ENCODE results near the gene C16orf89. TPM values are rescaled to one million over a fixed set of nuclear protein-coding genes. Genes with fewer than 3 reads are reported as not detected.
"Not testable (repeated sequence)": the region's sequence is repeated elsewhere in the genome, so short reads cannot be mapped to it uniquely, and the experiment has no call there.

Gene C16orf89
- total and polyA plus RNA-seq, 2 experiments from 2014 or later = 2.8 to 4.4 TPM

- peak overlapping the region; percentile 83 for H3K4me3 ChIP-seq
- not testable (repeated sequence) for H3K4me1 ChIP-seq (ENCODE audit: insufficient read depth); H3K9me3 Mint-ChIP-seq; ATAC-seq; H3K79me2 ChIP-seq (replicated peaks; ENCODE audit: insufficient read depth); H3K36me3 ChIP-seq (ENCODE audit: insufficient read depth); H3K27me3 ChIP-seq (ENCODE audit: insufficient read depth); H3K27ac ChIP-seq (ENCODE audit: low read depth); H3F3A ChIP-seq (replicated peaks; ENCODE audit: low read depth); H3K9me2 ChIP-seq (ENCODE audit: insufficient read depth); H3K27ac Mint-ChIP-seq; DNase-seq (ENCODE audit: low spot score); H2AFZ ChIP-seq; H3K36me3 Mint-ChIP-seq (ENCODE audit: low read depth); H4K20me1 ChIP-seq (replicated peaks; ENCODE audit: insufficient read depth)
- H3K4me2 ChIP-seq = peak overlapping the region; percentile 94
- Mint-ChIP-seq H3K4me1 (peaks cover 29% of the 10 kb centered on the region), H3K4me3 (peak overlapping the region; percentile 85), H3K27me3 (ENCODE audit: insufficient read depth, low read depth, poor library complexity) (peaks cover 18% of the 10 kb centered on the region)
These were observed 33.4 kb upstream of the C16orf89 start for GRCh38 chr16:5099174-5099573.

- peaks cover 29% of the 10 kb centered on the region for H3K4me1 Mint-ChIP-seq
- not testable (repeated sequence) for H3F3A ChIP-seq (replicated peaks; ENCODE audit: low read depth); H4K20me1 ChIP-seq (replicated peaks; ENCODE audit: insufficient read depth); H3K4me1 ChIP-seq (ENCODE audit: insufficient read depth); H3K79me2 ChIP-seq (replicated peaks; ENCODE audit: insufficient read depth); H3K27ac ChIP-seq (ENCODE audit: low read depth); H3K36me3 ChIP-seq (ENCODE audit: insufficient read depth); H3K9me3 Mint-ChIP-seq; H3K27me3 ChIP-seq (ENCODE audit: insufficient read depth); H3K9me2 ChIP-seq (ENCODE audit: insufficient read depth)
- H3K27me3 Mint-ChIP-seq (ENCODE audit: insufficient read depth, low read depth, poor library complexity) = peaks cover 18% of the 10 kb centered on the region
- peaks cover 11% of the 10 kb centered on the region for H3K36me3 Mint-ChIP-seq (ENCODE audit: low read depth)
- peak overlapping the region; percentile 63; the same call in 1 of the 2 replicates for H2AFZ ChIP-seq
- ATAC-seq = peak; percentile 28; the same call in 2 of the 3 replicates
- DNase-seq (ENCODE audit: low spot score) = peak; percentile 98
- H3K4me2 ChIP-seq = peak overlapping the region; percentile 94
- H3K27ac Mint-ChIP-seq = peak overlapping the region; percentile 97
- peak; percentile 41; the same call in 1 of the 2 replicates for TF ChIP-seq POLR2AphosphoS5 (IDR thresholded peaks at IDR 0.05; ENCODE audit: low read depth)
- TF ChIP-seq CREB1 (CRISPR knock-in tag; IDR thresholded peaks at IDR 0.05; ENCODE audit: low read depth) = 0 out of 2 replicates have a peak, but pooled peaks have one; percentile 33
- peak overlapping the region; percentile 92 for H3K4me3 Mint-ChIP-seq
- H3K4me3 ChIP-seq = peak overlapping the region; percentile 83
These were observed 32.7 kb upstream of the C16orf89 start for GRCh38 chr16:5098221-5099159.

GRCh38 chr16:5097470-5098220 lies 31.9 kb upstream of the C16orf89 start, which contains the start of gene EEF2KMT:
Gene EEF2KMT (minus strand): TSS chr16:5097795. CDS start chr16:5097739, 56 bp downstream.
- not testable (repeated sequence) for H2AFZ ChIP-seq; H4K20me1 ChIP-seq (replicated peaks; ENCODE audit: insufficient read depth); H3K9me2 ChIP-seq (ENCODE audit: insufficient read depth); H3K27ac ChIP-seq (ENCODE audit: low read depth); H3K36me3 ChIP-seq (ENCODE audit: insufficient read depth); H3K27me3 ChIP-seq (ENCODE audit: insufficient read depth); H3K4me1 ChIP-seq (ENCODE audit: insufficient read depth); H3K79me2 ChIP-seq (replicated peaks; ENCODE audit: insufficient read depth); H3K9me3 Mint-ChIP-seq; H3F3A ChIP-seq (replicated peaks; ENCODE audit: low read depth)
- DNase-seq (ENCODE audit: low spot score) (peak; percentile 98), ATAC-seq (peak; percentile 99)
- H3K4me2 ChIP-seq = peak within 1 kb of the TSS; percentile 94
- Mint-ChIP-seq H3K27ac (peak within 1 kb of the TSS; percentile 97), H3K27me3 (ENCODE audit: insufficient read depth, low read depth, poor library complexity) (peaks cover 15% of the 10 kb centered on the region), H3K4me1 (peaks cover 29% of the 10 kb centered on the region), H3K4me3 (peak within 1 kb of the TSS; percentile 92), H3K36me3 (ENCODE audit: low read depth) (peaks cover 19% of the 10 kb centered on the region)
- peak; percentile 32 for TF ChIP-seq CREB1 (CRISPR knock-in tag; IDR thresholded peaks at IDR 0.05; ENCODE audit: low read depth)
- peak in 1 of 2 experiments; percentile 35; a peak in 2 of 4 replicates for TF ChIP-seq CTCF (conservative IDR thresholded peaks at IDR 0.05; ENCODE audit: low read depth in 2 of 2)
- H3K4me3 ChIP-seq = peak within 1 kb of the TSS; percentile 83

- H3K4me3 ChIP-seq = peak overlapping the region; percentile 81
- not testable (repeated sequence) for H3K9me3 Mint-ChIP-seq; H3K79me2 ChIP-seq (replicated peaks; ENCODE audit: insufficient read depth); ATAC-seq; H3K27me3 ChIP-seq (ENCODE audit: insufficient read depth); H3K4me1 ChIP-seq (ENCODE audit: insufficient read depth); H2AFZ ChIP-seq; H3F3A ChIP-seq (replicated peaks; ENCODE audit: low read depth); H4K20me1 ChIP-seq (replicated peaks; ENCODE audit: insufficient read depth); H3K36me3 ChIP-seq (ENCODE audit: insufficient read depth); H3K9me2 ChIP-seq (ENCODE audit: insufficient read depth); H3K27ac ChIP-seq (ENCODE audit: low read depth)
- peak; percentile 42 for DNase-seq (ENCODE audit: low spot score)
- peaks cover 23% of the 10 kb centered on the region for H3K36me3 Mint-ChIP-seq (ENCODE audit: low read depth)
- peak overlapping the region; percentile 92 for H3K4me3 Mint-ChIP-seq
- H3K27ac Mint-ChIP-seq = peak overlapping the region; percentile 96
- H3K4me2 ChIP-seq = peak overlapping the region; percentile 84
- H3K4me1 Mint-ChIP-seq = peaks cover 33% of the 10 kb centered on the region
- peaks cover 13% of the 10 kb centered on the region for H3K27me3 Mint-ChIP-seq (ENCODE audit: insufficient read depth, low read depth, poor library complexity)
These were observed 31.3 kb upstream of the C16orf89 start for GRCh38 chr16:5097061-5097469.

GRCh38 chr16:5096437-5097060 lies 30.8 kb upstream of the C16orf89 start:
- H3K27ac ChIP-seq (ENCODE audit: low read depth); H3K27me3 ChIP-seq (ENCODE audit: insufficient read depth); DNase-seq (ENCODE audit: low spot score); H2AFZ ChIP-seq; H3F3A ChIP-seq (replicated peaks; ENCODE audit: low read depth); H3K9me3 Mint-ChIP-seq; H3K4me1 ChIP-seq (ENCODE audit: insufficient read depth); ATAC-seq; H3K36me3 ChIP-seq (ENCODE audit: insufficient read depth); H3K9me2 ChIP-seq (ENCODE audit: insufficient read depth); H4K20me1 ChIP-seq (replicated peaks; ENCODE audit: insufficient read depth); H3K79me2 ChIP-seq (replicated peaks; ENCODE audit: insufficient read depth): not testable (repeated sequence)
- peaks cover 35% of the 10 kb centered on the region for H3K4me1 Mint-ChIP-seq
- Histone ChIP-seq H3K4me3 (peak overlapping the region; percentile 81), H3K4me2 (peak overlapping the region; percentile 84)
- peak overlapping the region; percentile 96; the same call in 1 of the 2 replicates for H3K27ac Mint-ChIP-seq
- peak overlapping the region; percentile 92 for H3K4me3 Mint-ChIP-seq
- H3K27me3 Mint-ChIP-seq (ENCODE audit: insufficient read depth, low read depth, poor library complexity) = peaks cover 13% of the 10 kb centered on the region
- H3K36me3 Mint-ChIP-seq (ENCODE audit: low read depth) = peaks cover 28% of the 10 kb centered on the region
